GM12878 (cell line): ENCODE measurements around the gene CKLF. TPM values are rescaled to one million over a fixed set of nuclear protein-coding genes. Genes with fewer than 3 reads are reported as not detected.

ENCODE experiments used
- ATF3 ChIP-seq: IDR thresholded peaks from 2 replicates; pipeline ENCODE4 v1.6.1; 2011; ENCODE audit warnings: low read depth, mild to moderate bottlenecking, low read length, moderate library complexity, borderline replicate concordance; ENCODE audit errors: extremely low read depth
- CBFB ChIP-seq: IDR thresholded peaks from 2 replicates; pipeline ENCODE4 v1.6.1; 2016; ENCODE audit warnings: antibody characterized with exemption, low read depth
- CEBPZ ChIP-seq: fragments of 150-350 bp; IDR thresholded peaks from 2 replicates; pipeline ENCODE4 v1.6.1; 2016; ENCODE audit warnings: low read depth, low read length
- ESRRA ChIP-seq: IDR thresholded peaks from 2 replicates; pipeline ENCODE4 v1.6.1; 2012; ENCODE audit warnings: mild to moderate bottlenecking, low read length, improper control_type of control experiment
- IKZF2 ChIP-seq, 2 experiments: fragments of 450-650 bp; IDR thresholded peaks; 2 replicates each; pipeline ENCODE4 v1.6.1; 2017; ENCODE audit warnings: mild to moderate bottlenecking in 2 of 2, moderate library complexity in 2 of 2
- JUNB ChIP-seq: IDR thresholded peaks from 2 replicates; pipeline ENCODE4 v1.6.1; 2016; ENCODE audit warnings: antibody characterized with exemption, mild to moderate bottlenecking
- KAT2A ChIP-seq: conservative IDR thresholded peaks from 2 replicates; pipeline ENCODE4 v1.6.1; 2011; ENCODE audit warnings: low read depth, low read length; ENCODE audit not compliant: control insufficient read depth
- LARP7 ChIP-seq: fragments of 450-650 bp; IDR thresholded peaks from 2 replicates; pipeline ENCODE4 v1.6.1; 2017; ENCODE audit warnings: mild to moderate bottlenecking
- MTA3 ChIP-seq: IDR thresholded peaks from 2 replicates; pipeline ENCODE4 v1.6.1; 2012; ENCODE audit warnings: low read length, inconsistent platforms, borderline replicate concordance
- MYC ChIP-seq: IDR thresholded peaks from 2 replicates; pipeline ENCODE4 v1.6.1; 2011; ENCODE audit warnings: mild to moderate bottlenecking, low read length, moderate library complexity, inconsistent platforms; ENCODE audit not compliant: insufficient read depth, insufficient replicate concordance, insufficient read length, severe bottlenecking
- NR2F1 ChIP-seq: fragments of 450-650 bp; conservative IDR thresholded peaks from 2 replicates; pipeline ENCODE4 v1.6.1; 2017; ENCODE audit warnings: mild to moderate bottlenecking
- PKNOX1 ChIP-seq: fragments of 450-650 bp; IDR thresholded peaks from 2 replicates; pipeline ENCODE4 v1.6.1; 2016; ENCODE audit warnings: mild to moderate bottlenecking
- RELB ChIP-seq: fragments of 450-650 bp; IDR thresholded peaks from 2 replicates; pipeline ENCODE4 v1.6.1; 2017; ENCODE audit warnings: low read depth, mild to moderate bottlenecking, moderate library complexity
- ZNF384 ChIP-seq: IDR thresholded peaks from 2 replicates; pipeline ENCODE4 v1.6.1; 2012; ENCODE audit warnings: low read depth, mild to moderate bottlenecking, low read length, improper control_type of control experiment, borderline replicate concordance
- ZZZ3 ChIP-seq: IDR thresholded peaks from 2 replicates; pipeline ENCODE4 v1.6.1; 2011; ENCODE audit warnings: low read depth; ENCODE audit not compliant: control insufficient read depth, insufficient read length
- polyA plus RNA-seq, 11 experiments: library from polyadenylated mRNA; depleted of rRNA in 4 of 11; unstranded in 6 of 11; stranded (reverse) in 5 of 11; fragments of >200 nt; fragmentation: Nextera tagmentation in 4 of 11; fragmentation: Illumina TruSeq in 1 of 11; extraction: Ambion mirVana in 4 of 11; extraction: Trizol in 1 of 11; gene quantifications; 1 replicate in 1 of 11; 2 replicates in 10 of 11; pipeline versions ENCODE4 v1.2.1 to v1.2.3, GENCODE V29; 2011 to 2016; ENCODE audit warnings: inconsistent platforms in 2 of 11, missing spikeins in 2 of 11, low read depth in 1 of 11
- total RNA-seq, 4 experiments: library from RNA; depleted of rRNA in 3 of 4; stranded (reverse); fragments of >200 nt in 3 of 4; fragmentation: Illumina TruSeq in 1 of 4; extraction: Trizol in 1 of 4; gene quantifications; 2 replicates each; pipeline versions ENCODE4 v1.2.1 to v1.2.3, GENCODE V29; 2013 to 2021
- TF ChIP-seq, protein P1 (sequence below): fragments of 450-650 bp; IDR thresholded peaks from 2 replicates; pipeline ENCODE4 v1.6.1; 2016; ENCODE audit warnings: mild to moderate bottlenecking, moderate library complexity, borderline replicate concordance
- TF ChIP-seq, protein P2 (sequence below): IDR thresholded peaks from 2 replicates; pipeline ENCODE4 v1.6.1; 2011; ENCODE audit warnings: borderline replicate concordance, low read depth, mild to moderate bottlenecking, moderate library complexity, mixed read lengths, low read length; ENCODE audit not compliant: insufficient read depth; ENCODE audit errors: extremely low read length

CKLF gene
- total and polyA plus RNA-seq, 10 of the 15 experiments (the other 5 are each of a cell fraction or from before 2014, with no cell fraction given): 40.8 to 193 (median 109) TPM

DNA sequence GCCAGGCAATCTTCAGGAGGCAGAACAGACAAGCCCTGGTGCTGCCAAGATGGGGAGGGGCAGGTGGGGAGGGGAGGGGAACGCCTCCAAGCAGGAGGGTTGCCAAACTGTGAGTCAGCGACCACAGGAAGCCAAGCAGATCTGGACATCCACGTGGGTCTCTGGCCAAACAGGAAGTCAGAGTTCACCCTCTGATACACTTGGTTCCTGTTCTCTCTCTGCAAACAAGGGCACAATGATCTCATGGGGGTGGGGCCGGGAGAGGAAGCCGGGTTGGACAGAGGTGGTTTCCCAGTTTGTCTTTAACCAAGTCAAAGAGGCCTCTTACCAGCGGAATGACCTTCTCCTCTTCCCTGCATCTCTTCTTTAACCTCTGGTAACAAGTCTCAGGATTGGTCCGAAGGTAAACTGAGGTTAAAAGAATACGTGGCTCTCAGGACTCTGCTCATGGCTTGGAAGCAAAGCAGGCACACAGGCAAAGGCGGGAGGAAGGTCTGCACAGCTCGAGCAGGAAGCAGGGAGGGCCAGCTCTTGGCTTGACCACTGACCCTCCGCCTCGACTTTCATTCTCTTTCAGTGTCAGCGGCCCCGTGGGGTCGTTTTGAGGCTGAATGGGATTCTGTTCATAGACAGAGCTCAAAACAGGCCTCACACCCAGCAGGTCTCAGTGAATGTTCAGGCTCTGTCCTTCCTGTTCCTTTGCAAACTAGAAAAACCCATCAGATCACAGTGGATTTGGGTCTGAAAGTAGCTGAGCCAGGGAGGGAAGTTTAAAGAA, 35.4 kb upstream of the CKLF start (continued):
- TF ChIP-seq, protein P1, sequence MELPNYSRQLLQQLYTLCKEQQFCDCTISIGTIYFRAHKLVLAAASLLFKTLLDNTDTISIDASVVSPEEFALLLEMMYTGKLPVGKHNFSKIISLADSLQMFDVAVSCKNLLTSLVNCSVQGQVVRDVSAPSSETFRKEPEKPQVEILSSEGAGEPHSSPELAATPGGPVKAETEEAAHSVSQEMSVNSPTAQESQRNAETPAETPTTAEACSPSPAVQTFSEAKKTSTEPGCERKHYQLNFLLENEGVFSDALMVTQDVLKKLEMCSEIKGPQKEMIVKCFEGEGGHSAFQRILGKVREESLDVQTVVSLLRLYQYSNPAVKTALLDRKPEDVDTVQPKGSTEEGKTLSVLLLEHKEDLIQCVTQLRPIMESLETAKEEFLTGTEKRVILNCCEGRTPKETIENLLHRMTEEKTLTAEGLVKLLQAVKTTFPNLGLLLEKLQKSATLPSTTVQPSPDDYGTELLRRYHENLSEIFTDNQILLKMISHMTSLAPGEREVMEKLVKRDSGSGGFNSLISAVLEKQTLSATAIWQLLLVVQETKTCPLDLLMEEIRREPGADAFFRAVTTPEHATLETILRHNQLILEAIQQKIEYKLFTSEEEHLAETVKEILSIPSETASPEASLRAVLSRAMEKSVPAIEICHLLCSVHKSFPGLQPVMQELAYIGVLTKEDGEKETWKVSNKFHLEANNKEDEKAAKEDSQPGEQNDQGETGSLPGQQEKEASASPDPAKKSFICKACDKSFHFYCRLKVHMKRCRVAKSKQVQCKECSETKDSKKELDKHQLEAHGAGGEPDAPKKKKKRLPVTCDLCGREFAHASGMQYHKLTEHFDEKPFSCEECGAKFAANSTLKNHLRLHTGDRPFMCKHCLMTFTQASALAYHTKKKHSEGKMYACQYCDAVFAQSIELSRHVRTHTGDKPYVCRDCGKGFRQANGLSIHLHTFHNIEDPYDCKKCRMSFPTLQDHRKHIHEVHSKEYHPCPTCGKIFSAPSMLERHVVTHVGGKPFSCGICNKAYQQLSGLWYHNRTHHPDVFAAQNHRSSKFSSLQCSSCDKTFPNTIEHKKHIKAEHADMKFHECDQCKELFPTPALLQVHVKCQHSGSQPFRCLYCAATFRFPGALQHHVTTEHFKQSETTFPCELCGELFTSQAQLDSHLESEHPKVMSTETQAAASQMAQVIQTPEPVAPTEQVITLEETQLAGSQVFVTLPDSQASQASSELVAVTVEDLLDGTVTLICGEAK: no peak; the same call in 1 of the 2 replicates
- TF ChIP-seq, protein P2, sequence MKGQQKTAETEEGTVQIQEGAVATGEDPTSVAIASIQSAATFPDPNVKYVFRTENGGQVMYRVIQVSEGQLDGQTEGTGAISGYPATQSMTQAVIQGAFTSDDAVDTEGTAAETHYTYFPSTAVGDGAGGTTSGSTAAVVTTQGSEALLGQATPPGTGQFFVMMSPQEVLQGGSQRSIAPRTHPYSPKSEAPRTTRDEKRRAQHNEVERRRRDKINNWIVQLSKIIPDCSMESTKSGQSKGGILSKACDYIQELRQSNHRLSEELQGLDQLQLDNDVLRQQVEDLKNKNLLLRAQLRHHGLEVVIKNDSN: peak; percentile 65
- TF ChIP-seq ZNF384: no peak
- TF ChIP-seq NR2F1: peak; percentile 94
- TF ChIP-seq LARP7: no peak
- no peak for TF ChIP-seq MYC
- TF ChIP-seq JUNB: peak; percentile 82
- no peak for TF ChIP-seq CEBPZ
- peak; percentile 67 for TF ChIP-seq RELB
- TF ChIP-seq ATF3: no peak
- peak; percentile 89; the same call in 1 of the 2 replicates for TF ChIP-seq CBFB
- no peak for TF ChIP-seq PKNOX1
- TF ChIP-seq MTA3: peak; percentile 83; the same call in 1 of the 2 replicates
- TF ChIP-seq ZZZ3: no peak
- no peak for TF ChIP-seq ESRRA
- peak; percentile 78 for TF ChIP-seq IKZF2 (IDR thresholded peaks at IDR 0.05)
- no peak for TF ChIP-seq KAT2A
